Parathyroid adenoma (tissue), 2 donors: ENCODE results near the gene COX7C.

Experiments used
- H2AFZ ChIP-seq: fragments of 300-600 bp; sonication (generic); one replicate; pipeline ENCODE4 v1.7.0; 2017; ENCODE audit warnings: antibody characterized with exemption, mild to moderate bottlenecking
- H3K27ac ChIP-seq: fragments of 300-600 bp; sonication (generic); one replicate; pipeline ENCODE4 v1.7.0; 2017
- H3K27me3 ChIP-seq: fragments of 300-600 bp; sonication (generic); one replicate; pipeline ENCODE4 v1.7.0; 2017; ENCODE audit warnings: low read length; ENCODE audit not compliant: control insufficient read depth, insufficient read depth
- H3K36me3 ChIP-seq: fragments of 300-600 bp; sonication (generic); one replicate; pipeline ENCODE4 v1.7.0; 2017; ENCODE audit warnings: low read length; ENCODE audit not compliant: control insufficient read depth, insufficient read depth
- H3K4me1 ChIP-seq: fragments of 300-600 bp; sonication (generic); one replicate; pipeline ENCODE4 v1.7.0; 2017; ENCODE audit warnings: control low read depth
- H3K4me2 ChIP-seq: fragments of 300-600 bp; sonication (generic); one replicate; pipeline ENCODE4 v1.7.0; 2017; ENCODE audit warnings: low read length
- H3K4me3 ChIP-seq: fragments of 300-600 bp; sonication (generic); one replicate; pipeline ENCODE4 v1.7.0; 2017; ENCODE audit warnings: low read depth, low read length
- H3K79me2 ChIP-seq: fragments of 300-600 bp; sonication (generic); one replicate; pipeline ENCODE4 v1.7.0; 2017; ENCODE audit warnings: control low read depth
- H3K9ac ChIP-seq: fragments of 300-600 bp; sonication (generic); one replicate; pipeline ENCODE4 v1.7.0; 2017; ENCODE audit warnings: mild to moderate bottlenecking
- H3K9me3 ChIP-seq: fragments of 300-600 bp; sonication (generic); one replicate; pipeline ENCODE4 v1.7.0; 2017; ENCODE audit warnings: low read length; ENCODE audit not compliant: control insufficient read depth
- TF ChIP-seq, protein P1 (sequence below): fragments of 300-600 bp; sonication (generic); IDR thresholded peaks from one replicate; pipeline ENCODE4 v1.7.0; 2017; ENCODE audit warnings: antibody characterized with exemption, mild to moderate bottlenecking
- donor health status: primary hyperparathyroidism.

The COX7C gene

DNA sequence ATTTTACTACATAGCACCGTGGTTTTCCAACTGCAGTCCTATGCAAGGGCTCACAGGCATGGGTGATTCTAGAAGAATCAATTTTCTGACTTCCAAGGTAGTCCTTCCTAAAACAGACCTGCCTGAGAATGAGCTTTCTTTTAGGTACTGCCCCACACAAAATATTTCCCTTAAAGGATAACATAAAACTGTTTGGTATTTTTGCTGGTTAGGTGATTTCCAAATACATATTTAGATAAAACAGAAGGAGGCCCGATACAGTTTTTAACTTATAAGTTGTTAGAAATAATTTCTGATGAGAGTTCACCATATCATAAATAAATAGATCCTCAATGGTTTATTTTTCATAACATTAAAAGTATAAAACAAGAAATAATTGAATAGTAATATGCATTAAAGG lies 46.4 kb downstream of the COX7C start:
- Histone ChIP-seq H3K9me3 (no peaks in the 10 kb centered on the region), H3K27ac (no peak overlapping the region), H3K4me2 (no peak overlapping the region), H2AFZ (no peak overlapping the region), H3K9ac (no peak overlapping the region), H3K4me1 (no peaks in the 10 kb centered on the region), H3K79me2 (no peaks in the 10 kb centered on the region), H3K4me3 (no peak overlapping the region), H3K36me3 (no peaks in the 10 kb centered on the region), H3K27me3 (no peaks in the 10 kb centered on the region)
- TF ChIP-seq, protein P1, sequence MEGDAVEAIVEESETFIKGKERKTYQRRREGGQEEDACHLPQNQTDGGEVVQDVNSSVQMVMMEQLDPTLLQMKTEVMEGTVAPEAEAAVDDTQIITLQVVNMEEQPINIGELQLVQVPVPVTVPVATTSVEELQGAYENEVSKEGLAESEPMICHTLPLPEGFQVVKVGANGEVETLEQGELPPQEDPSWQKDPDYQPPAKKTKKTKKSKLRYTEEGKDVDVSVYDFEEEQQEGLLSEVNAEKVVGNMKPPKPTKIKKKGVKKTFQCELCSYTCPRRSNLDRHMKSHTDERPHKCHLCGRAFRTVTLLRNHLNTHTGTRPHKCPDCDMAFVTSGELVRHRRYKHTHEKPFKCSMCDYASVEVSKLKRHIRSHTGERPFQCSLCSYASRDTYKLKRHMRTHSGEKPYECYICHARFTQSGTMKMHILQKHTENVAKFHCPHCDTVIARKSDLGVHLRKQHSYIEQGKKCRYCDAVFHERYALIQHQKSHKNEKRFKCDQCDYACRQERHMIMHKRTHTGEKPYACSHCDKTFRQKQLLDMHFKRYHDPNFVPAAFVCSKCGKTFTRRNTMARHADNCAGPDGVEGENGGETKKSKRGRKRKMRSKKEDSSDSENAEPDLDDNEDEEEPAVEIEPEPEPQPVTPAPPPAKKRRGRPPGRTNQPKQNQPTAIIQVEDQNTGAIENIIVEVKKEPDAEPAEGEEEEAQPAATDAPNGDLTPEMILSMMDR, result no peak

DNA sequence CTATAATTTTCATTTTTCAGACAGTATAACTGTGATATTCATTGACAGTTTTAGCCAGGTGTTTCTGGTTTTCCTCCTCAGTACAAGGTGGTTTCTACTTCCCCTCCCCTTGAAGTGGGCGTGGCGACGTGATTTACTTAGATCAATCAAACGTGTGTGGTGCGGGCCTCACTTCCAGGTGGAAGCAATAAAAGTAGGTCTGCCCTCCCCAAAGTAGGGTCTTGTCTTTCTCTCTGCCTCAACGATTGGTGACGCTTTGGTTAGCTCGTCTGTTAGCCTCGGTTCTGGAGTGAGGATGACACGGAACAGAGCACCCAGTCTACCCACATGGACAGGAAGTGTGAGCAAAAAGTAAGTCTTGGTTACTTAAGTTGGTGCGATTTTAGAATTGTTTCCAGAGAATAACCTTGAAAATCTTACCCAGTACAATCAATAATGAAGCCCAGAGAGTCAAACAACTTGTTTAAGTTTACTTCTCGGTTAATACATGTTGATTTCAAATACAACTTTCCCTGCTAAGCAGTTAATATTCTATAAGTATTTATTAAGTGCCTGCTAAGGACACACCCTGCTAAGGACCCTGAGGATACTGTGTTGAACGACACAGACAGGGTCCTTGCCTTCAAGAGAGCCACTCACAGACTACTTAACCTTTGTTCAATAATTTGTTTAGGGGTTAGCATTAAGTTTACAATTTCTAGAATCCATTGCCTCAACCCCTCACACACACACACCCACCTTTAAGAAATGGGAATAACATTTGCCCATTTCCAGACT lies 48.4 kb downstream of the COX7C start:
- H3K4me3 ChIP-seq, result no peak overlapping the region
- H2AFZ ChIP-seq, result no peak overlapping the region
- no peak overlapping the region for H3K4me2 ChIP-seq
- H3K79me2 ChIP-seq, result no peaks in the 10 kb centered on the region
- H3K27me3 ChIP-seq, result no peaks in the 10 kb centered on the region
- H3K4me1 ChIP-seq, result no peaks in the 10 kb centered on the region
- no peaks in the 10 kb centered on the region for H3K9me3 ChIP-seq
- no peaks in the 10 kb centered on the region for H3K36me3 ChIP-seq
- H3K9ac ChIP-seq, result no peak overlapping the region
- TF ChIP-seq, protein P1, result no peak
- H3K27ac ChIP-seq, result no peak overlapping the region

DNA sequence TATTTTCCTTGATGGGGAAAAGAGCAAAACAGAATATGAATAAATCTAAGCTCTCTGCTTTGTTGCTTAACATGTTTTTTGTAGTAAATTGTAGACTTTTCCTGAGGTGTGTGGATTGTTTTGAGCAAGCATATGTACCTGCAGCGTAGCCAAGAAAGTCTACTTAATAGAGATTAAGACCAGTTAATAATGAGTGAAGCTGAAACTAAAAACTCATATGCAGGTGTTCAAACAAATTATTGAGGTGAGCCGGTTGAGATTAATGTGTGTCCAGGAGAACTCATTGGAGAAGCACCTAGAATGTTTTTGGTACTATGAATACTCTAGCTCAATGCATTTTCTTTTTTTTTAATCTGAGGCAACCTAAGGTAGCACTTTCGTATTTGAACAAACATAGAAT lies 49.2 kb downstream of the COX7C start:
- Histone ChIP-seq H3K9ac (no peak overlapping the region), H3K27me3 (no peaks in the 10 kb centered on the region), H3K4me1 (no peaks in the 10 kb centered on the region), H2AFZ (no peak overlapping the region), H3K79me2 (no peaks in the 10 kb centered on the region), H3K4me3 (no peak overlapping the region), H3K4me2 (no peak overlapping the region), H3K9me3 (no peaks in the 10 kb centered on the region), H3K27ac (no peak overlapping the region), H3K36me3 (no peaks in the 10 kb centered on the region)
- TF ChIP-seq, protein P1, result no peak
